SIG-M5 treated with dmso at 0.1 percent for 504 hours (cell line): Measurements from ENCODE around the gene CHFR.
"Not testable (repeated sequence)": the region's sequence is repeated elsewhere in the genome, so short reads cannot be mapped to it uniquely, and the experiment has no call there.

ENCODE experiments used
- DNase-seq: peaks from one replicate; lab custom pipeline; 2025; ENCODE audit not compliant: unreplicated experiment; lab: John Stamatoyannopoulos, UW

Gene CHFR, protein sequence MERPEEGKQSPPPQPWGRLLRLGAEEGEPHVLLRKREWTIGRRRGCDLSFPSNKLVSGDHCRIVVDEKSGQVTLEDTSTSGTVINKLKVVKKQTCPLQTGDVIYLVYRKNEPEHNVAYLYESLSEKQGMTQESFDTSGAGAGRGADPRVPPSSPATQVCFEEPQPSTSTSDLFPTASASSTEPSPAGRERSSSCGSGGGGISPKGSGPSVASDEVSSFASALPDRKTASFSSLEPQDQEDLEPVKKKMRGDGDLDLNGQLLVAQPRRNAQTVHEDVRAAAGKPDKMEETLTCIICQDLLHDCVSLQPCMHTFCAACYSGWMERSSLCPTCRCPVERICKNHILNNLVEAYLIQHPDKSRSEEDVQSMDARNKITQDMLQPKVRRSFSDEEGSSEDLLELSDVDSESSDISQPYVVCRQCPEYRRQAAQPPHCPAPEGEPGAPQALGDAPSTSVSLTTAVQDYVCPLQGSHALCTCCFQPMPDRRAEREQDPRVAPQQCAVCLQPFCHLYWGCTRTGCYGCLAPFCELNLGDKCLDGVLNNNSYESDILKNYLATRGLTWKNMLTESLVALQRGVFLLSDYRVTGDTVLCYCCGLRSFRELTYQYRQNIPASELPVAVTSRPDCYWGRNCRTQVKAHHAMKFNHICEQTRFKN

GRCh38 chr12:132887513-132888351 lies at the start of gene CHFR:
Gene CHFR, minus strand, starts transcription at chr12:132887605. Its CDS starts 277 bp downstream, at chr12:132887328.
- DNase-seq: peak; percentile 91

DNA sequence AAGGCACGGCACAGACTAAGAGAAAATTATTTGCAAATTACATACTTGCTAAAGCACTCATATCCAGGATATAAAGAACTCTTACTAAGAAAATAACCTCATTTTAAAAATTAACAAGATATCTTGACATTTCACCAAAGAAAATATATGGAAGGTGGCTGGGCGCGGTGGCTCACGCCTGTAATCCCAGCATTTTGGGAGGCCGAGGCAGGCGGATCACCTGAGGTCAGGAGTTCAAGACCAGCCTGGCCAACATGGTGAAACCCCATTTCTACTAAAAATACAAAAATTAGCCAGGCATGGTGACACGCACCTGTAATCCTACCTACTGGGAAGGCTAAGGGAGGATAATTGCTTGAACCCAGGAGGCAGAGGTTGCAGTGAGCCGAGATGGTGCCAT lies 49.5 kb upstream of the CHFR start:
- not testable (repeated sequence) for DNase-seq

DNA sequence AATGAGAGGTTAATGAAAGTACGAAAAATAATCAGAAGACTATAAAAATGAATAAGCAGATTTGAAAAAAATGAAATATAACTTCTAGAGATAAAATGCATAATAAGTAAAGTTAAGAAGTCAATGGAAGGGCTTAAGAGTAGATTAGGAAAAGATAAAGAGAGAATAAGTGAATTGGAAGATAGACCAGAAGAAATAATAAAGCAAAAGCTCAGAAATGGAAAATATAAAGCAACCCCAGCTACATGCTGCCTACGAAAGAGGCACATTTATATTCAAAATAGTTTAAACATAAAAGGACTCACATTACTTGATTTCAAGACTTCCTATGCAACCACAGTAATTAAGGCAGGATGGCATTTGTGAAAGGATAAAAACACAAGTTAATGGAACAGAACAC lies 48.8 kb upstream of the CHFR start:
- DNase-seq: no peak

- no peak for DNase-seq
Observed at GRCh38 chr12:132926415-132926833, 39.0 kb upstream of the CHFR start.

DNA sequence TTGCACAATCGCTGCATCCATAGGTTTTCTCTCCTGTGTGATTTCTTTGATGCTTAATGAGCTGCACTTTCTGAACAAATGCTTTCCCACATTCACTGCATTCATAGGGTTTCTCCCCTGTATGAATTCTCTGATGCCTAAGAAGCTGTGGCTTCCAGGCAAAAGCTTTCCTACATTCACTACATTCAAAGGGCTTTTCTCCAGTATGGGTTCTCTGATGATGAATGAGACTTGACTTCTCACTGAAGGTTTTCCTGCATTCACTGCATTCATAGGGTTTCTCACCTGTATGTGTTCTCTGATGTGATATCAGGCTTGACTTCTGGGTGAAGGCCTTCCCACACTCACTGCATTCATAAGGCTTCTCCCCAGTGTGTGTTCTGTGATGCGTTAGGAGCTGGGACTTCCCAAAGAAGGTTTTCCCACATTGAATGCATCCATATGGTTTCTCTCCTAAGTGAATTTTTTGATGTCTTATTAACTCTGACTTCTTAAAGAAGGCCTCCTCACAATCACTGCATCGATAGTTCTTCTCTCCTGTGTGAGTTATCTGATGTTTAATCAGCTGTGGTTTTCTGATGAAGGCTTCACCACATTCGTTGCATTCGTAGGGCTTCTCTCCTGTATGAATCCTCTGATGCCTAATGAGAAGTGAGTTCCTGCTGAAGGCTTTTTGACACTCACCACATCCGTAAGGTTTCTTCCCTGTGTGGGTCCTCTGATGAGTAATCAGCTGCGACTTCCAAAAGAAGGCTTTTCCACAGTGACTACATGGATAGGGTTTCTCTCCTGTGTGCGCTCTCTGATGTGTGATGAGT lies 38.4 kb upstream of the CHFR start:
- no peak for DNase-seq

- DNase-seq: no peak
Observed at GRCh38 chr12:132924356-132924755, 37.0 kb upstream of the CHFR start.

DNA sequence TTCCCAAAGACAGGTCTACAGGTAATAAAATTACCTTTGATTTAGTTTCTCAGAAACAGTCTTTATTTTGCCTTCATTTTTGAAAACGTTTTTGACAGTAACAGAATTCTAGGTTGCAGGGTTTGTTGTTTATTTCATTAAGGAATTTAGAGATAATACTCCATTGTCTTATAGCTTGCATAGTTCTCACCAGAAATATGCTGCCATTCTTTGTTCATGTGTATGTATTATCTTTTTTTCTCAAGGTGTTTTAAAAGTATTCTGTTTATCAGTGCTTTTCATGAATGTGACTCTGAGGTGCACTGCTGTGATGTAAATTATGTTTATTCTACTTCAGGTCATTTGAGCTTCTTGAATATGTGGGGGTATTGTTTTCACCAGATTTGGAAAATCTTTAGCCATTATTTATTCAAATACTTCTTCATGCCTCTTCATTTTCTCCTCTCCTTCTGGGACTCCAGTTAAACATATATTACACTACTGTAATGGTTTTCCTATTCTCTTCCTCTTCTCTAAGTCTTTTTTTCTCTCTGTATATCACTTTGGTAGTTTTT lies 36.0 kb upstream of the CHFR start:
- DNase-seq: no peak

GRCh38 chr12:132922676-132923075 lies 35.3 kb upstream of the CHFR start:
- DNase-seq: no peak

GRCh38 chr12:132921685-132922084 lies 34.3 kb upstream of the CHFR start:
- no peak for DNase-seq

DNA sequence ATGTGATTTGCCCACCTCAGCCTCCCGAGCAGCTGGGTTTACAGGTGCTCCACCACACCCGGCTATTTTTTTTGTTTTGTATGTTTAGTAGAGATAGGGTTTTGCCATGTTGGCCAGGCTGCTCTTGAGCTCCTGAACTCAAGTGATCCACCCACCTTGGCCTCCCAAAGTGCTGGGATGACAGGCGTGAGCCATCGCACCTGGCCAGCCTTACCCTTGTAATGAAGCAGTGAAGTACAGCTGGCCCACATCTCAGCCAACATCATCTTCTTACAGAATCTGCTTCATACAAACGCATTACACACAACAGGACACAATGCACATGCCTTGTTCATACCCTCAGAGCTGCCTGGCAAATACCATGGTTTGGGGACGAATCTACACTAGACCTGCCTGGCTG lies 31.3 kb upstream of the CHFR start:
- no peak for DNase-seq

GRCh38 chr12:132909030-132909368 lies 21.6 kb upstream of the CHFR start:
- DNase-seq: no peak

GRCh38 chr12:132908145-132909029 lies 21.0 kb upstream of the CHFR start:
- DNase-seq: peak; percentile 70

- not testable (repeated sequence) for DNase-seq
Observed at GRCh38 chr12:132907789-132908144, 20.4 kb upstream of the CHFR start.

- DNase-seq: no peak
Observed at GRCh38 chr12:132907216-132907615, 19.8 kb upstream of the CHFR start.

DNA sequence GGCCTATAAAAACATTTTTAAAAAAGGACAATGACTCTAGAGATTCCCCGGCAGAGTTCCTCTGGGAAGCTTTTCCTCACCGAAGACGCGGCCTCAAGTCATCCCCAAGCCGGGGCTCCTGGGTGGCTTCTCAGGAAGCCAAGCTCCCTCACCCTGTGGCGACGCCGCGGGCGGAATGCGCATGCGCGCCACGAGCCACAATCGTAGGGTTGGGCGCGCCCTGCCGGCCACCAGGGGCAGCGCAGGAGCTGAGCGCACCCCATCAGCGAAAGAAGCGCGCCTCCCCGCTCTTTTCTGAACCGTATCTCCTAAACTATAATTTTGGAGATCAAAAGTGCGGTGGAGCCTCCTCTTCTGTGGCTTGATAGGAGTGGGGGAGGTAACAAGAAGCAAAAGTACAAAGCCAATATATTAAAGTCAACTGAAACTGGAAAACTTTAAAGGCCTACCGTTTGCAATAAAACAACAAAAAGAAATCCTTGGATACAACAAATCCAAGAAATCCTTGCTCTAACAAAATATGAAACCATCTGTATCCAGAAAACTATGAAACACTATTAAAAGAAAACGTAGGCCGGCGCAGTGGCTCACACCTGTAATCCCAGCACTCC lies 17.4 kb upstream of the CHFR start:
- no peak for DNase-seq

- no peak for DNase-seq
Observed at GRCh38 chr12:132899033-132899432, 11.6 kb upstream of the CHFR start.

DNA sequence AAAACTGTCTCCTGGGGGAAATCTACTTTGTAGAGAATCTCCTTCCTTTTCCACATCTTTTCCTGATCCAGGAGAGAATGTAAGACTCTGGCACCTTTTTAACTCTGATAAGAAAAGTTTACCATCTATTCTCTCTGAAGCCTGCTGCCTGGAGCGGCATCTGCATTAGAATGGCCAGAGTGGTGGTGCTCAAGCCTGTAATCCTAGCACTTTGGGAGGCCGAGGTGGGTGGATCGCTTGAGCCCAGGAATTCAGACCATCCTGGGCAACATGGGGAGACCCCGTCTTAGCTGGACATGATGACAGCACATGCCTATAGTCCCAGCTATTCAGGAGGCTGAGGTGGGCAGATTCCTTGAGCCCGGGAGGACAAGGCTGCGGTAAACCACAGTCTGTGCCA lies 1.4 kb upstream of the CHFR start:
- DNase-seq: no peak

DNA sequence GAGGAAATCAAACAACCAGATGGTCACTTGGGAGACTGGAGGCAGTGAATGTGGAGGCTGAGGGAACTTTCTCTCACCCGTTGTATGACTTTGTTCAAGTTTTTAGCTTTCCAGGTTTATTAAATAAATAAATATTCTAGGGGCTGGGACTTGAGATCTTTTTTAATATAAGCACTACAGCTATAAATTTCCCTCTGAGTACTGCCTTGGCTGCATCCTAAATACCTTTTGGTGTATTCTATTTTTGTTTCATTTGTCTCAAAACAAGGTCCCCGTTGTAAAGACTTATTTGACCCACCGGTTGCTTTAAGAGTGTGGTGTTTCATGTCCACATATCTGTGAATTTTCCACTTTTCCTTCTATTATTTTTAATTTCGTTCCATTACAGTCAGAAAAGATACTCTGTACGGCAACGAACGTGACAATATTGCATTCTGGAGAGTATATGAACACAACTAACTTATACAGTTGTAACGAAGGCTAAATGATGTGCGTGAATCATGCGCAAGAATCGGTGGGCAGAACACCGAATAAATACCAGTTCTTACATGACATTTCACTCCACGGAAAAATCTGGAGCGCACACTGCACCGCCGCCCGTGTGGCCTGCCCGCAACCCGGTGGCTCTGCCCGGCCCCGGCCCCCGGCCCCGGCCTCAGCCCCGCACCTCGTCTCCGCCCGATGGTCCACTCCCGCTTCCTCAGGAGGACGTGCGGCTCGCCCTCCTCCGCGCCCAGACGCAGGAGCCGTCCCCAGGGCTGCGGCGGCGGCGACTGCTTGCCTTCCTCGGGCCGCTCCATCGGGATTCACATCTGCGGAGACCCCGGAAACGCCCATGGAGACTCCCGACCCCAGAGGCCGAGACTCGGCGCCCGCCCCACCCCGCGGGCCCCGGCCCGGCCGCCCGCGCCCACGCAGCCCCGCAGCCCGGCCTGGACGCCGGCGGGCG lies 602 bp downstream of the CHFR start:
- DNase-seq: no peak
